Stimulated activated CD4-positive, alpha-beta T cell treated with anti-CD3 and anti-CD28 coated beads, Interleukin-15, amount 100 ng/mL, for 48 hours (primary cell): ENCODE results near the gene SPTB.
"Not testable (repeated sequence)": the region's sequence is repeated elsewhere in the genome, so short reads cannot be mapped to it uniquely, and the experiment has no call there.

Source experiments
- DNase-seq, 2 donors: peaks; one replicate each; pipeline ENCODE4 v3.0.0-alpha.2; 2020; ENCODE audit warnings: low read depth in 2 of 2

The SPTB gene

GRCh38 chr14:64821651-64822050 is 58.1 kb downstream of the SPTB start:
- DNase-seq: no peak

- DNase-seq: no peak
Observed at GRCh38 chr14:64818151-64818550, 61.6 kb downstream of the SPTB start.

- DNase-seq: no peak
Observed at GRCh38 chr14:64817631-64818030, 62.1 kb downstream of the SPTB start.

GRCh38 chr14:64816221-64816783 is 63.4 kb downstream of the SPTB start:
- DNase-seq: no peak

GRCh38 chr14:64815257-64815656 is 64.5 kb downstream of the SPTB start:
- no peak for DNase-seq

GRCh38 chr14:64812412-64812811 is 67.3 kb downstream of the SPTB start:
- DNase-seq: peak in 1 of 2 donors; percentile 22

- no peak for DNase-seq
Observed at GRCh38 chr14:64811676-64812075, 68.0 kb downstream of the SPTB start.

- no peak for DNase-seq
Observed at GRCh38 chr14:64808449-64808848, 71.3 kb downstream of the SPTB start.

- DNase-seq: no peak
Observed at GRCh38 chr14:64807551-64807950, 72.2 kb downstream of the SPTB start.

GRCh38 chr14:64806862-64807495 is 72.7 kb downstream of the SPTB start:
- DNase-seq: no peak

- no peak for DNase-seq
Observed at GRCh38 chr14:64806202-64806861, 73.4 kb downstream of the SPTB start.

- DNase-seq: not testable (repeated sequence)
Observed at GRCh38 chr14:64805646-64806045, 74.1 kb downstream of the SPTB start.

- DNase-seq: no peak
Observed at GRCh38 chr14:64804754-64805260, 74.9 kb downstream of the SPTB start.

GRCh38 chr14:64801800-64802199 is 77.9 kb downstream of the SPTB start:
- DNase-seq: no peak

- DNase-seq: no peak
Observed at GRCh38 chr14:64801046-64801445, 78.7 kb downstream of the SPTB start.

GRCh38 chr14:64800000-64800399 is 79.7 kb downstream of the SPTB start:
- no peak for DNase-seq

GRCh38 chr14:64799555-64799954 is 80.2 kb downstream of the SPTB start:
- DNase-seq: no peak

GRCh38 chr14:64796369-64796768 is 83.3 kb downstream of the SPTB start:
- no peak for DNase-seq

GRCh38 chr14:64795921-64796320 is 83.8 kb downstream of the SPTB start:
- no peak for DNase-seq

GRCh38 chr14:64795211-64795610 is 84.5 kb downstream of the SPTB start:
- DNase-seq: no peak

- DNase-seq: no peak
Observed at GRCh38 chr14:64792871-64793560, 86.7 kb downstream of the SPTB start.

- DNase-seq: no peak
Observed at GRCh38 chr14:64792231-64792630, 87.5 kb downstream of the SPTB start.

- no peak for DNase-seq
Observed at GRCh38 chr14:64790478-64790877, 89.2 kb downstream of the SPTB start.
